HG03520 (cell line): Measurements from ENCODE around the gene DHODH.
"Not testable (repeated sequence)": the region's sequence is repeated elsewhere in the genome, so short reads cannot be mapped to it uniquely, and the experiment has no call there.

ENCODE experiments used
- ATAC-seq: cut with Tn5 transposase; IDR thresholded peaks from one replicate; pipeline ENCODE4 v1.9.1; 2021; ENCODE audit warnings: mild to moderate bottlenecking, moderate library complexity; ENCODE audit not compliant: unreplicated experiment

DHODH gene

DNA sequence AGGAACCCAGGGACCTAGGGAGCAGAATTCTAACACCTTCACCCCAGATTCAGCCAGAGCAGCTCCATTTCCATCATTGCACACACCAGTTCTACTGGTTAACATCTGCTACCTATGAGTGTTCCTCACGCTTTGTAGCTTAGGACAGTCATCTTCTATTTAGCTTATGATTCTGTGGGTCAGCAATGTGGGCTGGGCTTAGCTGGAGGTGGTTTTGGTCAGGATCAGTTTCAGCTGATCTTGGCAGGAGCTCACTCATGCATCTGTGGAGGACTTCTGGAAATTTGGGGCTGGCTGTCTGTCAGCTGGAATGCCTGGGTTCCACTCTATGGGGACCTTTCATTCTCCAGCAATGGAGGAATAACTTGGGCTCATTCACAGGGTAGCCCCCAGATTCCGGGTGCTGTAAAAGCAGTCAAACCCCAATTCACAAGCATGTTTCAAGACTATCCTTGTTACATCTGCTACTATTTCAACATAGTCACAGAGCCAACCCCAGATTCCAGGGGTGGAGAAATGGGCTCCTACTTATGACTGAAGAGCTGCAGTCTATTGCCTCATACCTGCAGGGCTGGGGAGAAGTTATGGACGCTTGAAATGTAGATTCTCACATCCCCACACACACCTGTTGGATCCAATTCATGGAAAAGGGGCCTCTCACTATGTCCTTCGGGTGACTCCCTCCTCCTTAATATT lies 42.4 kb downstream of the DHODH start:
- no peak for ATAC-seq

DNA sequence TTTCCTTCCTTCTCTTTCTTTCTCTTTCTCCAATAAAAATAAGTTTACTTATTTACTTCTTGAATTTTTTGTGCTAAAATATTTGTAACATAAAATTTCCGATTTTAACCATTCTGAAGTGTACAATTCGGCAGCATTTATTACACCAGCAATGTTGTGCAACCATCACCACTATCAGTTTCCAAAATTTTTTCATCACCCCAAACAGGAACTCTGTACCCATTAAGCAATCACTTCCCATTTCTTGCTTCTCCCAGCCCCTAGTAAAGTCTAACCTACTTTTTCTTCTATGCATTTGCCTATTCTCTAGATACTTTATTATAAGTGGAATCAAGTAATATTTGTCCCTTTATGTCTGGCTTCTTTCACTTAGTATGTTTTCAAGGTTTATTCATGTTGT lies 43.3 kb downstream of the DHODH start:
- ATAC-seq, result no peak

DNA sequence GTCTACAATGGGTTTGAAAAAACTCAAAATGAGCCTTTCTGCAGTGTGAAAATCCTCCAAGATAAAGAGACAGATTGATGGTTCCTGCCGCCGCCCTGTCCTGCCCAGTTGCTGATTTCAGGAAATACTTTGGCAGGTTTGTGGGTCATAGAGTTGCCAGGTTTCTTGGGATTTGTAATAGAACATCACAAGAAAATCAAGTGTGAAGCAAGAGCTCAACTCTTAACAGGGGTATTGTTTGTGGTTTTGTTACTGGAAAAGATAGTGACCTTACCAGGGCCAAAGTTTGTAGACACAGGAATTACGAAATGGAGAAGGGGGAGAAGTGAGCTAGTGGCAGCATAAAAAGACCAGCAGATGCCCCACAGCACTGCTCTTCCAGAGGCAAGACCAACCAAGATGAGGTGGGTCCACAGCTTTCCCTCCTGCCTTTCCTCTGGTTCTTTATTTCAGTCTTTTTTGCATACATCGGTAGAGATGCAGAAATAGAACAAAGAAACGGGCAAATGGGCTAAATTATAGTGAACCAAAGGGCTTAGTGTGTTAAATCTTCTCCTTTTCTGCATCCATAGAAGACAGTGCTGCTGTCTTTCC lies 45.8 kb downstream of the DHODH start, which contains the start of gene HP:
TSS of gene HP (plus strand) at position 252 of the 594 bp plus-strand sequence. CDS start at position 400, 148 bp downstream.
- not testable (repeated sequence) for ATAC-seq

DNA sequence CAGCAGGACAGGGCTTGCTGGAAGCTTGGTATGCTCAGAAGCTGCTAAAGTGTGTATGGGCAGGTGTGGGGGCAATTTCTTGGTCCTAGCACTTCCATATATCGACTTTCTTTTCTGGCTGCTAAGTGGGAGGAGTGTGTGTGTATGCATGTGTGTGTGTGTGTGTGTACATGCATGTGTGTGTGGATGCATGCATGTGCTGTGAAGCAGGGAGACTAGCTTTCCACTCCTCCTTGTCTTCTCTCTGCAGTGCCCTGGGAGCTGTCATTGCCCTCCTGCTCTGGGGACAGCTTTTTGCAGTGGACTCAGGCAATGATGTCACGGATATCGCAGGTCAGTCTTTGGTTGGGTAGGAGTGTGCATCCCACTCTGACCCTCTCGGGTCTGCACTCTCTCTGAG lies 47.4 kb downstream of the DHODH start:
- no peak for ATAC-seq

DNA sequence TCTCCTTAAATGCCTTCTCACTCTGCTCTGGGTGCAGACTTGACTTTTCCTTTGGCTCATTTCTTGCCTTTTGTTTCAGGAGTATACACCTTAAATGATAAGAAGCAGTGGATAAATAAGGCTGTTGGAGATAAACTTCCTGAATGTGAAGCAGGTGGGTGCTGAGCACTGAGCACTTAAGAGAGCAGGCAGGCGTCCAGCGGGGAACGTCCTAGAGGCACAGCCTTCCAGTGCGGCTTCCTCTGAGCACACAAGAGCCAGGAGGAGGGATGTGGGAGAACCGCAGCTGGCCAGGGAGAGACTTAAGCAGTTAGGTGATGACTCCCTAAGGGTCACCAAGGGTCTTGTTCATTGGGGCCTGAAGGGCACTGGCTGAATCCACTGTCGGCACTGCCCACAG lies 48.8 kb downstream of the DHODH start:
- not testable (repeated sequence) for ATAC-seq

DNA sequence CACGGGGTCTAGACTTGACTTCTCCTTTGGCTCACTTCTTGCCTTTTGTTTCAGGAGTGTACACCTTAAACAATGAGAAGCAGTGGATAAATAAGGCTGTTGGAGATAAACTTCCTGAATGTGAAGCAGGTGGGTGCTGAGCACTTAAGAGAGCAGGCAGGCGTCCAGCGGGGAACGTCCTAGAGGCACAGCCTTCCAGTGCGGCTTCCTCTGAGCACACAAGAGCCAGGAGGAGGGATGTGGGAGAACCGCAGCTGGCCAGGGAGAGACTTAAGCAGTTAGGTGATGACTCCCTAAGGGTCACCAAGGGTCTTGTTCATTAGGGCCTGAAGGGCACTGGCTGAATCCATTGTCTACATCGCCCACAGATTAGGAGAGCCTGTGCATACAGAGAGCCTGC lies 50.5 kb downstream of the DHODH start:
- not testable (repeated sequence) for ATAC-seq

DNA sequence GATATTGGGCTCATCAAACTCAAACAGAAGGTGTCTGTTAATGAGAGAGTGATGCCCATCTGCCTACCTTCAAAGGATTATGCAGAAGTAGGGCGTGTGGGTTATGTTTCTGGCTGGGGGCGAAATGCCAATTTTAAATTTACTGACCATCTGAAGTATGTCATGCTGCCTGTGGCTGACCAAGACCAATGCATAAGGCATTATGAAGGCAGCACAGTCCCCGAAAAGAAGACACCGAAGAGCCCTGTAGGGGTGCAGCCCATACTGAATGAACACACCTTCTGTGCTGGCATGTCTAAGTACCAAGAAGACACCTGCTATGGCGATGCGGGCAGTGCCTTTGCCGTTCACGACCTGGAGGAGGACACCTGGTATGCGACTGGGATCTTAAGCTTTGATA lies 51.9 kb downstream of the DHODH start:
- no peak for ATAC-seq

DNA sequence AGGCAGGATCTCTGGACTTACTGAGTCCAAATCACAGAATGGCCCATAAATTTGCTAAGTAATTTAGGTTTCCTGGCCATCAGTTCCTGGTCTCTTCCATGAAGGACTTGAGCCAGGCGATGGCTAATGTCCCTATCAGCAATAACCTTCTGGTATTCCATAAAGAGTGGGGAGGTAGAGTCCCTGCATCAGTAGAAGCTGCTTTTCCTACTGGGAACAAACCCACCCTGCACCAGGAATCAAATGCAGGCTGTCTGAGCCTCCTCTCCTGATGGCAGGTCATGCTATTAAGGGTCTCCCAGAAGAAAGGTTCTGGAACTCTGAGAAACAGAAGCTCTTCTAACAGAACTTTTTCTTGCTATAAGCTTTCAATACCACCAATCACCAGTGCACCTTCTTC lies 53.0 kb downstream of the DHODH start:
- no peak for ATAC-seq

DNA sequence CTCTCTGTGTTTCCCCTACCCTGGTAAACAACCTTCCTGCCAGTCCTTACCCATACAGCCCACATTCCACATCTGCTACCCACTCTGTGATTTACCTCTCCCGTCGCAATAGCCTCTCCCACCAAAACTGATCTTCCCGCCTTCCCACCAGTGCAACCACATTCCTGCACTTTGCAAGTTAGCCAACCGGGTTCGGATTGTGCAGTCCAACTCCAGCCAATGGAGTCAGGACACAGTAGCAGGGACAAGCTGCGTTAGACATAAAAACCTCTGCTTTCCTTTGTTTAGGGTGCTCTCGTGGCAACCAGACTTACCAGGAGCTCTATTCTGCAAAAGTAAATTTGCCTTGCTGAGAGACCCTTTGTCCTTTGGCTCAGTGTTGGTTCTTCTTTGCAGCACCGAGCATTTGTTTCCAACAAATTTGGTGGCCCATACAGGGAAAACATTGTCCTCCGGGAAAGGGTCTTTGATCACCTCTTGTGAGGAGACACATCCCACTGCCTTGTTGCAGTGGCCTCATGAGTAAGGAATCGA lies 55.9 kb downstream of the DHODH start:
- ATAC-seq, result no peak

DNA sequence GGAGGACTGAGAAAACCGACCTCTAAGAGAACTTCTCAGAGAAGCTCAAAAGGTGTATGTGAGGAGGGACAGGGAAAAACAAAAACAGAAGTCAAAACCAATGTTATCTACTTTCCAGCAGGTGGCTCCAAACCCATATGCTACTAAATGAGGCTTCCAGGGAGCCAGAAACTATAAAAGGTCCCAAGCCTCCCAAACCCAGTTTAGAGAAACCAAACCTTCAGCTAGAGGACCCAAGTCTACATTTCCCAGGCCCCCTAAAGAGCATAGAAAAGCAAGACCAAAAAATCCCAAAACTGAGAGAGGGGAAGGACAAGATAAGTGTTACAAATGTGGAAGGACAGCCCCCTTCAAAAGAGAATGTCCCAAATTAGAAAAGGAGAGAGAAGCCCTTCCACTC lies 58.2 kb downstream of the DHODH start:
- no peak for ATAC-seq

DNA sequence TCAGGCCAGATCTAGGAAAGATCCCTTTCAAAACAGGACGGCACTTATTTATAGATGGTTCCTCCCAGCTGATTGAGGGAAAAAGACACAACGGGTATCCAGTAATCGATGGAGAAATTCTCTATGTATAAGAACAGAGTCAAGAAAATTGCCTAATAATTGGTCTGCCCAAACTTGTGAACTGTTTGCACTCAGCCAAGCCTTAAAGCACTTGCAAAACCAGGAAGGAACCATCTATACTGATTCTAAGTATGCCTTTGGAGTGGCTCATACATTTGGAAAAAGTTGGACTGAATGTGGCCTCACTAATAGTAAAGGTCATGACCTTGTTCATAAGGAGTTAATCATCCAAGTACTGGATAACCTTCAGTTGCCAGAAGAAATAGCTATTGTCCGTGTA lies 60.4 kb downstream of the DHODH start:
- ATAC-seq, result no peak

DNA sequence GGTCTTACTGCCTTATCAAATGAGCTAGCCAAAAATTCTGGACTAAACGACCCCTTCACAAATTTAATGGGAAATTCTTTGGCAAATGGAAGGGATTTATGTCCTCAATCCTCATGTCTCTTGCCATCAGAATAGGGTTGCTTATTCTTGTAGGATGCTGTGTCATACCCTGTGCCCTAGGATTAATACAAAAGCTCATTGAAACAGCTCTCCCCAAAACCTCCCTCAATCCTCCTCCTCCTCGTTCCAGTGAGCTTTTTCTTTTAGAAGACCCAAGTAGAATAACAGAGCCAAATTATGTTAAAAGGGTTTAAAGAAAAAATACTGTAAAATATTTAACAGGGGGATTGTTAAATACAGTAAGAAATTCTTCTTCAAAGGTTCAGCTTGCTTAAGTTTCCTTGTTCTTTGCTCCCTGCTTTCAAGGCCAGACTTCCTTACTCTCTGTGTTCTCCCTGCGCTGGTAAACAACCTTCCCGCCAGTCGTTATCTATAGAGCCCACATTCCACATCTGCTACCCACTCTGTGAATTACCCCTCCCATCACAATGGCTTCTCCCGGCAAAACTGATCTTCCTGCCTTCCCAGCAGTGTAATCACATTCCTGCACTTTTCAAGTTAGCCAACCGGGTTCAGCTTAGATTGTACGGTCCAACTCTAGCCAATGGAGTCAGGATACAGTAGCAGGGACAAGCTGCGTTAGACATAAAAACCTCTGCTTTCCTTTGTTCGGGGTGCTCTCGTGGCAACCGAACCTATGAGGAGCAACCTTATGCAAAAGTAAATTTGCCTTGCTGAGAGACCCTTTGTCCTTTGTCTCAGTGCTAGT lies 64.2 kb downstream of the DHODH start:
- no peak for ATAC-seq

DNA sequence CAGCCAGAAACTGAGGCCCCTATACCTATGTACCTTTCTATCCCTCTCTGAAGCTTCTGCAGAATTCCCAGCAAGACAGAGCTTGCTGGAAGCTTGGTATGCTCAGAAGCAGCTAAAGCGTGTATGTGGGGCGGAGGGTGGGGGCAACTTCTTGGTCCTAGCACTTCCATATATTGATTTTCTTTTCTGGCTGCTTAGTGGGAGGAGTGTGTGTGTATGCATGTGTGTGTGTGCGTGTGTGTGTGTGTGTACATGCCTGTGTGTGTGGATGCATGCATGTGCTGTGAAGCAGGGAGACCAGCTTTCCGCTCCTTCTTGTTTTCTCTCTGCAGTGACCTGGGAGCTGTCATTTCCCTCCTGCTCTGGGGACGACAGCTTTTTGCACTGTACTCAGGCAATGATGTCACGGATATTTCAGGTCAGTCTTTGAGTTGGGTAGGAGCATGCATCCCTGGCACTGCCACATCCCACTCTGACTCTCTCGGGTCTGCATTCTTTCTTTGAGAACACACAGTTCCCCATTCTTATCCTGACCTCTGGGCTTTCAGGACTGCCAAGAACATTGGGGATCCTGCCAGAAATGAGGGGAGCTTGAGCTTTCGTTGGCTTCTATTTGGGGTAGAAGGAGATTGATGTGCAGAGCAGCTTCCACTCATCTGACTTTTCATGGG lies 65.2 kb downstream of the DHODH start:
- no peak for ATAC-seq

DNA sequence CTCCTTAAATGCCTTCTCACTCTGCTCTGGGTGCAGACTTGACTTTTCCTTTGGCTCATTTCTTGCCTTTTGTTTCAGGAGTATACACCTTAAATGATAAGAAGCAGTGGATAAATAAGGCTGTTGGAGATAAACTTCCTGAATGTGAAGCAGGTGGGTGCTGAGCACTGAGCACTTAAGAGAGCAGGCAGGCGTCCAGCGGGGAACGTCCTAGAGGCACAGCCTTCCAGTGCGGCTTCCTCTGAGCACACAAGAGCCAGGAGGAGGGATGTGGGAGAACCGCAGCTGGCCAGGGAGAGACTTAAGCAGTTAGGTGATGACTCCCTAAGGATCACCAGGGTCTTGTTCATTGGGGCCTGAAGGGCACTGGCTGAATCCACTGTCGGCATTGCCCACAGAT lies 66.5 kb downstream of the DHODH start:
- ATAC-seq, result not testable (repeated sequence)
